ENCODE results near the gene SSR4.

Gene SSR4

GRCh38 chrX:153762626-153763173 is 31.8 kb upstream of the SSR4 start:
- no peak for TF ChIP-seq CTCF (IDR thresholded peaks at IDR 0.05; ENCODE audit: low read depth, low read length)
- no peak overlapping the region for H3K4me3 ChIP-seq (ENCODE audit: low read depth, low read length)
- in situ Hi-C loops (cut with HindIII; ENCODE audit: low sequenced_read_pairs): no loop called here
- DNase-seq (ENCODE audit: low read depth, low spot score): no peak

GRCh38 chrX:153763298-153763932 is 31.1 kb upstream of the SSR4 start:
- no peak overlapping the region for H3K4me3 ChIP-seq (ENCODE audit: low read depth, low read length)
- no peak for DNase-seq (ENCODE audit: low read depth, low spot score)
- in situ Hi-C loops (cut with HindIII; ENCODE audit: low sequenced_read_pairs): no loop called here
- TF ChIP-seq CTCF (IDR thresholded peaks at IDR 0.05; ENCODE audit: low read depth, low read length): no peak

- H3K4me3 ChIP-seq (ENCODE audit: low read depth, low read length): peak within 1 kb of the TSS; percentile 36
- TF ChIP-seq CTCF (IDR thresholded peaks at IDR 0.05; ENCODE audit: low read depth, low read length): peak; percentile 79
- in situ Hi-C loops (cut with HindIII; ENCODE audit: low sequenced_read_pairs): no loop called here
- DNase-seq (ENCODE audit: low read depth, low spot score): peak; percentile 61
These were observed 30.3 kb upstream of the SSR4 start, which contains the start of gene PLXNB3 for GRCh38 chrX:153763989-153764755. Gene PLXNB3 (plus strand): TSS chrX:153764249. CDS start chrX:153765536, 1,287 bp downstream.

- TF ChIP-seq CTCF (IDR thresholded peaks at IDR 0.05; ENCODE audit: low read depth, low read length): no peak
- no peak for DNase-seq (ENCODE audit: low read depth, low spot score)
- H3K4me3 ChIP-seq (ENCODE audit: low read depth, low read length): peak overlapping the region; percentile 36
- in situ Hi-C loops (cut with HindIII; ENCODE audit: low sequenced_read_pairs): no loop called here
These were observed 29.7 kb upstream of the SSR4 start for GRCh38 chrX:153764786-153765137.

GRCh38 chrX:153765138-153766079 is 29.1 kb upstream of the SSR4 start:
- no peak for DNase-seq (ENCODE audit: low read depth, low spot score)
- no peak for TF ChIP-seq CTCF (IDR thresholded peaks at IDR 0.05; ENCODE audit: low read depth, low read length)
- H3K4me3 ChIP-seq (ENCODE audit: low read depth, low read length): peak overlapping the region; percentile 36
- in situ Hi-C loops (cut with HindIII; ENCODE audit: low sequenced_read_pairs): no loop called here
